Cardiac muscle cell (in vitro differentiated cells and primary cell): Measurements from ENCODE around the gene PRKG1. TPM values are rescaled to one million over a fixed set of nuclear protein-coding genes. Genes with fewer than 3 reads are reported as not detected.

Experiments
- DNase-seq, 2 donors: peaks; one replicate each; pipeline versions ENCODE4 v3.0.0 to v3.0.0-alpha.2; 2010 to 2017; ENCODE audit warnings: low read depth in 1 of 2, low spot score in 1 of 2
- H3K27ac ChIP-seq: fragments of 200-600 bp; sonication (generic); 2 replicates; pipeline ENCODE4 v1.5.1; 2016
- H3K27me3 ChIP-seq: fragments of 200-600 bp; sonication (generic); 2 replicates; pipeline ENCODE4 v1.6.0; 2016; ENCODE audit warnings: control low read depth
- H3K36me3 ChIP-seq: fragments of 200-600 bp; sonication (generic); 2 replicates; pipeline ENCODE4 v1.5.1; 2016; ENCODE audit warnings: control low read depth
- H3K4me1 ChIP-seq: fragments of 200-600 bp; sonication (generic); 2 replicates; pipeline ENCODE4 v1.8.1; 2017; ENCODE audit warnings: low read depth, mild to moderate bottlenecking, mixed run types
- H3K4me3 ChIP-seq: fragments of 200-600 bp; sonication (generic); 2 replicates; pipeline ENCODE4 v1.5.1; 2016; ENCODE audit warnings: mild to moderate bottlenecking
- H3K9me3 ChIP-seq: fragments of 200-600 bp; sonication (generic); 2 replicates; pipeline ENCODE4 v1.5.1; 2017; ENCODE audit warnings: low read depth, mild to moderate bottlenecking, control low read depth
- polyA plus RNA-seq: library from polyadenylated mRNA; unstranded; fragments of >200 nt; fragmentation: Nextera tagmentation; extraction: Ambion mirVana; gene quantifications from 2 replicates; pipeline ENCODE4 v1.2.1, GENCODE V29; 2016
- total RNA-seq: library from RNA; depleted of rRNA; stranded (reverse); fragments of >200 nt; gene quantifications from 2 replicates; pipeline ENCODE4 v1.2.3, GENCODE V29; 2016
- TF ChIP-seq, protein P1 (sequence below): IDR thresholded peaks from 2 replicates; pipeline ENCODE4 v1.5.1; 2012; ENCODE audit warnings: low read depth, mild to moderate bottlenecking, low read length

The PRKG1 gene
- total and polyA plus RNA-seq, 2 experiments from 2014 or later, result 2.9 to 13.3 TPM

DNA sequence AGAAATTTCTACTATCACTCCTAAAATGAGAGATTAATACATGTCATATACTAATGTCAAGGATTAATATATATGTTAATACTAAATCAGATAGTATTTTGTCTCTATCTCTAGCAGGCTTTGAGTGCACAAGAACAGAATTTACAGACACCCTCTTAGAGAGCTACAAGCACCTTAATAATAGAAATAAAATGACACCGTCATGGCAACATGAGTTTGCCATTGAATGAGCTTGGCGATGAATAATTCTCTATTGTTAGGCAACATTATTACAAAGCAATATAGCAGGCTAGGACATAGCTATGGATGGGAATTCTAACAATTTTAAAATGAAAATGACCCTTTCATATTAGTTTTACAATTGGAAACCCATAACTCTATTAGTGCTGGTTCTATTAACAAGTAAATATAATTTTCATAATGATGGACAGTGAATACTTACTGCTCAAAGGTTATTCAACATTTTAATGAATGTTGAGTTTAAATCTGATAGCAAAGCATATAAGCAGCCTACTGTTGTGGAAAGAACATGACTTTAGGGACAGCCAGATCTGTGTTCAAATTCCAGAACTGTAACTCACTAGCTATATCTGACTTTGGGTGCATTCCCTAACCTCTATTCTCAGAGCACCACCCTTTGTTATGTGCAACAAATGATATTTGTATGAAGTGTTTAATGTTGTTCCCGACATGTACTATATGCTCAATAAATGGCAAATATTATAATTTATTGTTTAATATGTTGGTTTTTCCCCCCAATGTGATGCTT is 1055.3 kb downstream of the PRKG1 start:
- Histone ChIP-seq H3K36me3 (no peaks in the 10 kb centered on the region), H3K4me3 (no peak overlapping the region), H3K27ac (no peak overlapping the region), H3K9me3 (no peaks in the 10 kb centered on the region), H3K4me1 (peaks cover 6% of the 10 kb centered on the region), H3K27me3 (no peaks in the 10 kb centered on the region)
- no peak for DNase-seq
- TF ChIP-seq, protein P1, sequence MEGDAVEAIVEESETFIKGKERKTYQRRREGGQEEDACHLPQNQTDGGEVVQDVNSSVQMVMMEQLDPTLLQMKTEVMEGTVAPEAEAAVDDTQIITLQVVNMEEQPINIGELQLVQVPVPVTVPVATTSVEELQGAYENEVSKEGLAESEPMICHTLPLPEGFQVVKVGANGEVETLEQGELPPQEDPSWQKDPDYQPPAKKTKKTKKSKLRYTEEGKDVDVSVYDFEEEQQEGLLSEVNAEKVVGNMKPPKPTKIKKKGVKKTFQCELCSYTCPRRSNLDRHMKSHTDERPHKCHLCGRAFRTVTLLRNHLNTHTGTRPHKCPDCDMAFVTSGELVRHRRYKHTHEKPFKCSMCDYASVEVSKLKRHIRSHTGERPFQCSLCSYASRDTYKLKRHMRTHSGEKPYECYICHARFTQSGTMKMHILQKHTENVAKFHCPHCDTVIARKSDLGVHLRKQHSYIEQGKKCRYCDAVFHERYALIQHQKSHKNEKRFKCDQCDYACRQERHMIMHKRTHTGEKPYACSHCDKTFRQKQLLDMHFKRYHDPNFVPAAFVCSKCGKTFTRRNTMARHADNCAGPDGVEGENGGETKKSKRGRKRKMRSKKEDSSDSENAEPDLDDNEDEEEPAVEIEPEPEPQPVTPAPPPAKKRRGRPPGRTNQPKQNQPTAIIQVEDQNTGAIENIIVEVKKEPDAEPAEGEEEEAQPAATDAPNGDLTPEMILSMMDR, result no peak

DNA sequence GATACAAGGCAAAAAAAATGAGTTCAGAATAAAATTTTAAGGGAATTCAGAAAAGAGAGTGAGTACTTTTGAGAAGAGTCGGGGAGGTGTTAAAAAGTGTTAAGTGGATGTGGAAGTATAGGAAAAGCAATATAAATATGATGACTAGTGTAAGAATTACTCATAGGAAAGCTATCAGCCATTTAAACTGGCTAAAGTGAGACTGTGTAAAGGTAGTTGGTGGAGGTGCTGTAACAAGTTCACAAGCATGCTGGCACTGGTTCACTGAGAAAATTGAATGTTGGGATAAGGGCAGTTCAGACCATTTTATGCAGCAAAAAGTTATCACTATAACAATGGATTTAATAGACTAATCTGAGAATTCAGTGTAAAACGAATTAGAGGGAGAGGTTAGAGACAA is 1060.8 kb downstream of the PRKG1 start:
- TF ChIP-seq, protein P1, result no peak
- no peak overlapping the region for H3K27ac ChIP-seq
- H3K9me3 ChIP-seq, result no peaks in the 10 kb centered on the region
- H3K27me3 ChIP-seq, result no peaks in the 10 kb centered on the region
- H3K36me3 ChIP-seq, result no peaks in the 10 kb centered on the region
- no peak overlapping the region for H3K4me3 ChIP-seq
- no peaks in the 10 kb centered on the region for H3K4me1 ChIP-seq
- no peak for DNase-seq

DNA sequence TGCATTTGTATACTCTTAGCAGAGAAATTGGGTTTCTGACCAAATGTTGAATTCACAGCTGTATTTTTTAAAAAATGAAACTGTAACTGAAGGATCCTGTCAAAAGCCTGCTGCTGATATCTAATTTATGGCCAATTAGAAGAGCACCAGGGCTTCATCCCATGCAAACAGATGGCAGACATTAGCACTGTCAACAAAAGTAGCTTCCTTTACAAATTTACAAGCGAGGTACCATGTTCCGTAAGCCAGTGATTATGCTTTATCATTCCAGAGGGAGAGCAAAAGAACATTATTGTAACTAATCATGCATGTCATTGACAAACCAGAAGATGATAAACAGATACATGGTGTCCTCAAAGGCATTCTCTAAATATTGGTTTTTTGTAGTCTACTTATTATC is 1062.6 kb downstream of the PRKG1 start:
- Histone ChIP-seq H3K27me3 (no peaks in the 10 kb centered on the region), H3K4me1 (no peaks in the 10 kb centered on the region), H3K36me3 (no peaks in the 10 kb centered on the region), H3K4me3 (no peak overlapping the region), H3K9me3 (no peaks in the 10 kb centered on the region), H3K27ac (no peak overlapping the region)
- DNase-seq, result no peak
- TF ChIP-seq, protein P1, result no peak

DNA sequence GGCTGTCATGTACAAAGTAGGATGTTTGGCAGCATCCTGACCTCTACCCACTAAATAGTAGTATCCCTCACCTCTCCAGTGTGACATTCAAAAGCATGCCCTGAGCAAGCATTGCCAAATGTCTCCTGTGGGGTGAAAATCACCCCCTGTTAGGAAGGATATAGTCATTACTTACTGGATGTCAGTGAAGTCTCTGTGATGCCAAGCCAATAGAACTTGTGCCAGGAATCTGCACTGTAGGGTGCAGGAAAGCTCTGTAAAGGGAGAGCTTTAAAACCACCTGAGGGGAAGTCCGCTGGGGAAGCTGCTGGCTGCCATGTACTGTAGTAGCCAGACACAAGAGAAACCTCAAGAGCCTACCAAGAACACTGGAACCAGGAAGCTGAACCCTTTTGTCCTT is 1069.1 kb downstream of the PRKG1 start:
- no peaks in the 10 kb centered on the region for H3K27me3 ChIP-seq
- H3K4me1 ChIP-seq, result no peaks in the 10 kb centered on the region
- TF ChIP-seq, protein P1, result no peak
- no peaks in the 10 kb centered on the region for H3K9me3 ChIP-seq
- H3K36me3 ChIP-seq, result no peaks in the 10 kb centered on the region
- no peak for DNase-seq
- no peak overlapping the region for H3K27ac ChIP-seq
- no peak overlapping the region for H3K4me3 ChIP-seq

DNA sequence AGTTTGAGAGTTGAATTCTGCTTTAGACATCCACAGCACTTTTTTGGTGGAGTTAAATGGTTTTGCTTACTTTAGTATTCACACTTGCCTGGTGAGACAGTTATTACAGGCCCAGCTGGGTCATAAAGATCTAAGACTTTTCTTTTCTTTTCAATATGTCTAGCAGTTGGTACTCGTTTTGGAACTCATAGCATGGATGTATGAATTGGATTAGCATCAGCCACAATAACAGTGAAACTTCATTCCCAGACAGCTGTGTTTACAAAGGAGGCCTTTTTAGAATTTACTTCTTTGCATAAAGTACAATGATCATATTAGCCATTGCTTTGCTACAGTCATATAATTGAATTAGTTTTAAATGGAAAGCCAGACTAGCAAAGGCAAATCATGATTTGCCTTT is 1071.3 kb downstream of the PRKG1 start:
- Histone ChIP-seq H3K4me3 (no peak overlapping the region), H3K9me3 (no peaks in the 10 kb centered on the region), H3K4me1 (no peaks in the 10 kb centered on the region), H3K27me3 (no peaks in the 10 kb centered on the region), H3K27ac (no peak overlapping the region), H3K36me3 (no peaks in the 10 kb centered on the region)
- no peak for DNase-seq
- TF ChIP-seq, protein P1, result no peak

DNA sequence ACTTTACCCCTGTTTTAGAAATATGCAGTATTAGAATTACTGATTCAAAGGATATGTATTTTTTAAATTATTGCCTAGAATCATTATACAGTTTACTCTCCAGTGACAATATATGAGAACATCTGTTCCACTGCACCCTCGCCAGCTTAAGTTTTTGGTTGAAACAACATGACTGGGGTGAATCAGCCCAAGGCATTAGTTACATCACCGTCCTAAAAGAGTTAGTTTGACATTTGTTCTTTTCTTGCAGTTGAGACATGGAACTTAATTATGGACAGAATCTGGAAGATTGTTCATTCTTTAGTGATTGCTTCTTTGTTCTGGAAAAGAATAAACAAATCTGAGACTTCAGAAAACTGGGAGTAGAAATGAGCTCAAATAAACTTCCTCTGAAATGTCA is 1072.5 kb downstream of the PRKG1 start:
- Histone ChIP-seq H3K36me3 (no peaks in the 10 kb centered on the region), H3K4me1 (no peaks in the 10 kb centered on the region), H3K4me3 (no peak overlapping the region), H3K9me3 (no peaks in the 10 kb centered on the region), H3K27me3 (no peaks in the 10 kb centered on the region), H3K27ac (no peak overlapping the region)
- no peak for DNase-seq
- TF ChIP-seq, protein P1, result no peak
